HL-60 (cell line): Measurements from ENCODE around the gene TPCN2.

Source experiments
- CTCF ChIP-seq: IDR thresholded peaks from one replicate; pipeline ENCODE4 v1.5.1; 2011; ENCODE audit warnings: low read length, control low read depth, inconsistent platforms; ENCODE audit not compliant: insufficient read depth
- GABPA ChIP-seq: IDR thresholded peaks from 2 replicates; pipeline ENCODE4 v1.6.1; 2012; ENCODE audit warnings: low read depth
- POLR2AphosphoS5 ChIP-seq: IDR thresholded peaks from 2 replicates; pipeline ENCODE4 v1.6.1; 2012; ENCODE audit warnings: low read depth
- REST ChIP-seq: IDR thresholded peaks from 2 replicates; pipeline ENCODE4 v1.6.1; 2012; ENCODE audit warnings: low read depth; ENCODE audit not compliant: insufficient replicate concordance

- TF ChIP-seq CTCF: no peak
- TF ChIP-seq POLR2AphosphoS5: no peak
- TF ChIP-seq REST: no peak
- no peak for TF ChIP-seq GABPA
Measured at GRCh38 chr11:69151836-69152235, 103.1 kb downstream of the TPCN2 start.
